SK-N-SH (cell line): ENCODE measurements around the gene NTM. TPM values are rescaled to one million over a fixed set of nuclear protein-coding genes. Genes with fewer than 3 reads are reported as not detected.
A peak's percentile ranks its signal among the peaks of the same experiment; 100 is the strongest.

Experiments
- CTCF ChIA-PET: fragments of 300-600, 350-600 bp; formaldehyde crosslinking; extraction: SDS; loops from one replicate; lab custom pipeline; 2021; lab: Yijun Ruan, JAX
- POLR2A ChIA-PET: fragments of 350-600 bp; sonication (Branson Sonifier 250); formaldehyde crosslinking; extraction: SDS; loops from one replicate; lab custom pipeline; 2020; ENCODE audit warnings: antibody characterized with exemption, inconsistent platforms; lab: Yijun Ruan, JAX
- DNase-seq: peaks from one replicate; pipeline ENCODE4 v3.0.0; 2012
- H2AFZ ChIP-seq: fragments of 200-600 bp; sonication (generic); 2 replicates; pipeline ENCODE4 v1.8.1; 2016; ENCODE audit warnings: antibody characterized with exemption, mild to moderate bottlenecking, low read depth
- H3F3A ChIP-seq: fragments of 200-600 bp; sonication (generic); replicated peaks from 2 replicates; pipeline ENCODE3; 2016; ENCODE audit warnings: antibody characterized with exemption, mild to moderate bottlenecking; ENCODE audit not compliant: insufficient read depth
- H3K27ac ChIP-seq, 2 experiments: fragments of 200-500 bp in 1 of 2; fragments of 200-600 bp in 1 of 2; sonication (Bioruptor generic) in 1 of 2; sonication (generic), shearing (Covaris generic) in 1 of 2; 2 replicates each; pipeline versions ENCODE4 v1.5.1 to v1.6.1; 2014 to 2016; ENCODE audit warnings: low read depth in 2 of 2, inconsistent platforms in 1 of 2, low read length in 1 of 2, mild to moderate bottlenecking in 1 of 2, mixed read lengths in 1 of 2
- H3K27me3 ChIP-seq: fragments of 200-600 bp; sonication (generic), shearing (Covaris generic); 2 replicates; pipeline ENCODE4 v1.6.1; 2016; ENCODE audit warnings: mixed run types; ENCODE audit not compliant: insufficient read depth
- H3K36me3 ChIP-seq, 2 experiments: fragments of 200-500 bp in 1 of 2; fragments of 200-600 bp in 1 of 2; sonication (Bioruptor generic) in 1 of 2; sonication (generic) in 1 of 2; replicated peaks in 1 of 2; 2 replicates each; pipeline versions ENCODE3 to v1.5.1; 2014 to 2016; ENCODE audit warnings: low read length in 1 of 2, mild to moderate bottlenecking in 1 of 2; ENCODE audit not compliant: insufficient read depth in 2 of 2, control insufficient read depth in 1 of 2
- H3K4me1 ChIP-seq, 2 experiments: fragments of 200-500 bp in 1 of 2; fragments of 200-600 bp in 1 of 2; sonication (Bioruptor generic) in 1 of 2; sonication (generic), shearing (Covaris generic) in 1 of 2; 2 replicates each; pipeline versions ENCODE4 v1.5.1 to v1.6.1; 2014 to 2016; ENCODE audit warnings: low read depth in 1 of 2, low read length in 1 of 2, mixed run types in 1 of 2; ENCODE audit not compliant: insufficient read depth in 2 of 2, control insufficient read depth in 1 of 2
- H3K4me2 ChIP-seq: fragments of 200-600 bp; sonication (generic), shearing (Covaris generic); 2 replicates; pipeline ENCODE4 v1.6.1; 2017; ENCODE audit warnings: mixed run types
- H3K4me3 ChIP-seq, 2 experiments: fragments of 200-500 bp in 1 of 2; fragments of 200-600 bp in 1 of 2; sonication (Bioruptor generic) in 1 of 2; sonication (generic), shearing (Covaris generic) in 1 of 2; 2 replicates each; pipeline versions ENCODE4 v1.5.1 to v1.8.1; 2014 to 2016; ENCODE audit warnings: low read depth in 2 of 2, inconsistent platforms in 1 of 2, low read length in 1 of 2, mild to moderate bottlenecking in 1 of 2, mixed read lengths in 1 of 2, moderate library complexity in 1 of 2
- H3K79me2 ChIP-seq: fragments of 200-600 bp; sonication (generic); 2 replicates; pipeline ENCODE4 v1.8.1; 2017; ENCODE audit warnings: mild to moderate bottlenecking; ENCODE audit not compliant: insufficient read depth
- H3K9ac ChIP-seq: fragments of 200-600 bp; sonication (generic); 2 replicates; pipeline ENCODE4 v1.6.1; 2017; ENCODE audit warnings: mixed run types
- H3K9me2 ChIP-seq: fragments of 200-600 bp; sonication (generic); 2 replicates; pipeline ENCODE4 v1.6.1; 2017; ENCODE audit warnings: mixed run types
- H3K9me3 ChIP-seq: fragments of 200-600 bp; sonication (generic); 2 replicates; pipeline ENCODE4 v1.6.1; 2017; ENCODE audit warnings: mixed run types, mild to moderate bottlenecking, moderate library complexity
- H4K20me1 ChIP-seq: fragments of 200-600 bp; sonication (generic); 2 replicates; pipeline ENCODE4 v1.6.1; 2017; ENCODE audit warnings: mild to moderate bottlenecking, mixed run types; ENCODE audit not compliant: insufficient read depth
- CHD2 ChIP-seq: fragments of 150-350 bp; IDR thresholded peaks from 2 replicates; pipeline ENCODE4 v1.6.1; 2018; ENCODE audit warnings: low read length; ENCODE audit not compliant: partially characterized antibody
- EP300 ChIP-seq, 2 experiments: IDR thresholded peaks; 2 replicates each; pipeline versions ENCODE4 v1.4.0 to v1.6.1; 2012; ENCODE audit warnings: borderline replicate concordance in 1 of 2, low read depth in 1 of 2, low read length in 1 of 2
- EZH2phosphoT487 ChIP-seq: fragments of 200-600 bp; sonication (generic); IDR thresholded peaks from 2 replicates; pipeline ENCODE4 v1.6.1; 2017; ENCODE audit warnings: low read depth, mixed run types, mild to moderate bottlenecking, antibody characterized with exemption, moderate library complexity, borderline replicate concordance
- GABPA ChIP-seq: IDR thresholded peaks from 2 replicates; pipeline ENCODE4 v1.4.0; 2012; ENCODE audit warnings: low read depth, mild to moderate bottlenecking
- GATA2 ChIP-seq: sonication (generic); formaldehyde crosslinking; IDR thresholded peaks from 2 replicates; pipeline ENCODE4 v1.5.0; 2020; ENCODE audit warnings: mild to moderate bottlenecking, missing genetic modification reagents
- JUND ChIP-seq: IDR thresholded peaks from 2 replicates; pipeline ENCODE4 v1.4.0; 2012
- MEF2A ChIP-seq: IDR thresholded peaks from 2 replicates; pipeline ENCODE4 v1.4.0; 2012; ENCODE audit warnings: low read depth, borderline replicate concordance
- MXI1 ChIP-seq: IDR thresholded peaks from 2 replicates; pipeline ENCODE4 v1.6.1; 2012; ENCODE audit warnings: mild to moderate bottlenecking, low read depth, low read length, improper control_type of control experiment
- NFIC ChIP-seq: IDR thresholded peaks from 2 replicates; pipeline ENCODE4 v1.4.0; 2012; ENCODE audit warnings: borderline replicate concordance
- RAD21 ChIP-seq: IDR thresholded peaks from 2 replicates; pipeline ENCODE4 v1.6.1; 2012; ENCODE audit warnings: mild to moderate bottlenecking, low read length
- RCOR1 ChIP-seq: fragments of 150-350 bp; IDR thresholded peaks from 2 replicates; pipeline ENCODE4 v1.6.1; 2017; ENCODE audit warnings: antibody characterized with exemption, low read length
- RFX5 ChIP-seq: IDR thresholded peaks from 2 replicates; pipeline ENCODE4 v1.6.1; 2012; ENCODE audit warnings: mild to moderate bottlenecking, improper control_type of control experiment, low read length
- RXRA ChIP-seq: IDR thresholded peaks from 2 replicates; pipeline ENCODE4 v1.4.0; 2012; ENCODE audit warnings: low read depth, mild to moderate bottlenecking, borderline replicate concordance
- SIN3A ChIP-seq: IDR thresholded peaks from 2 replicates; pipeline ENCODE4 v1.6.1; 2012; ENCODE audit warnings: low read depth, mild to moderate bottlenecking, low read length, moderate library complexity, borderline replicate concordance
- SMC3 ChIP-seq: IDR thresholded peaks from 2 replicates; pipeline ENCODE4 v1.6.1; 2012; ENCODE audit warnings: low read depth, low read length, improper control_type of control experiment
- TAF1 ChIP-seq: IDR thresholded peaks from 2 replicates; pipeline ENCODE4 v1.6.1; 2012; ENCODE audit warnings: low read depth, mild to moderate bottlenecking, low read length, moderate library complexity, borderline replicate concordance
- TCF12 ChIP-seq: IDR thresholded peaks from 2 replicates; pipeline ENCODE4 v1.4.0; 2012
- YY1 ChIP-seq: IDR thresholded peaks from 2 replicates; pipeline ENCODE4 v1.4.0; 2012; ENCODE audit warnings: low read depth, mild to moderate bottlenecking
- WGBS: methylation state at CpG from one replicate; pipeline ENCODE4 v1.1.6; 2017; ENCODE audit warnings: low lambda C conversion rate; 5-methylcytosine and 5-hydroxymethylcytosine counted together
- polyA plus RNA-seq, 3 experiments: library from polyadenylated mRNA; depleted of rRNA; stranded (reverse); fragments of >200 nt; gene quantifications; 2 replicates each; pipeline ENCODE4 v1.2.3, GENCODE V29; 2012
- TF ChIP-seq, protein P1 (sequence below): IDR thresholded peaks from 2 replicates; pipeline ENCODE4 v1.6.1; 2012; ENCODE audit warnings: mild to moderate bottlenecking, low read depth, low read length, moderate library complexity
- TF ChIP-seq, protein P2 (sequence below): fragments of 150-350 bp; IDR thresholded peaks from 2 replicates; pipeline ENCODE4 v1.6.1; 2016; ENCODE audit warnings: mild to moderate bottlenecking, low read depth, low read length
- TF ChIP-seq, protein P3 (sequence below): fragments of 150-350 bp; IDR thresholded peaks from 2 replicates; pipeline ENCODE4 v1.6.1; 2017; ENCODE audit warnings: antibody characterized with exemption, low read length, low read depth, borderline replicate concordance
- TF ChIP-seq, protein P4 (sequence below): fragments of 200-600 bp; sonication (generic); IDR thresholded peaks from 2 replicates; pipeline ENCODE4 v1.6.1; 2017; ENCODE audit warnings: antibody characterized with exemption, mild to moderate bottlenecking, moderate library complexity

The NTM gene
- polyA plus RNA-seq, 1 of the 3 experiments (the other 2 are of a cell fraction): 20.0 TPM

DNA sequence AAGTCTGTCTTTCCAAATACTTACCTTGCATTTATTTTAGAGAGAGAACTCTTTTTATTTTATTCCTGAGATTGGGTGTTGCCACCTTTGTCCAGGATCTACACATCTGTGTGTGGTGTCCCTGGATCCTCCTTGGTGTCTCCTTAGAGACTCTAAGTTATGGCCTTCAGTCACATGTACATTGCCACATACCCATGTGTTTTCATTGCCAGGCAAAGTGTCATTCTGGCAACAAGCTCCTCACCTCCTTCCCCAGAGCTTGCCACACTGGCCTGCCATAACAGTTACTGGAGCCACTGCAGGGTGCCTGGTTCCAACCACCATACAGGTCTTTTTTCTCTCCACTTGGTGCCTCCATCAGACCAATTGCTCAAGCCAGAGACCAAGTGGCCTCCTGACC lies 379.7 kb downstream of the NTM start:
- no peaks in the 10 kb centered on the region for H4K20me1 ChIP-seq
- POLR2A ChIA-PET: no interaction called here
- no peaks in the 10 kb centered on the region for H3K9me2 ChIP-seq
- H3K27ac ChIP-seq: peak overlapping the region in 1 of 2 experiments; percentile 96; a peak in 2 of 4 replicates
- H3K4me3 ChIP-seq: no peak overlapping the region
- peaks cover 19% of the 10 kb centered on the region for H3F3A ChIP-seq
- CTCF ChIA-PET: interaction anchor here (1.1 to 3.1 kb wide), 3 partner anchors 118 to 1191 kb away, joined by 4 to 24 read pairs (median 21); no protein-coding TSS in a partner anchor
- H3K79me2 ChIP-seq: no peaks in the 10 kb centered on the region
- TF ChIP-seq CHD2: no peak
- no peak for TF ChIP-seq RCOR1
- no peak for TF ChIP-seq MXI1
- TF ChIP-seq MEF2A: no peak
- TF ChIP-seq RAD21: no peak
- TF ChIP-seq, protein P1, sequence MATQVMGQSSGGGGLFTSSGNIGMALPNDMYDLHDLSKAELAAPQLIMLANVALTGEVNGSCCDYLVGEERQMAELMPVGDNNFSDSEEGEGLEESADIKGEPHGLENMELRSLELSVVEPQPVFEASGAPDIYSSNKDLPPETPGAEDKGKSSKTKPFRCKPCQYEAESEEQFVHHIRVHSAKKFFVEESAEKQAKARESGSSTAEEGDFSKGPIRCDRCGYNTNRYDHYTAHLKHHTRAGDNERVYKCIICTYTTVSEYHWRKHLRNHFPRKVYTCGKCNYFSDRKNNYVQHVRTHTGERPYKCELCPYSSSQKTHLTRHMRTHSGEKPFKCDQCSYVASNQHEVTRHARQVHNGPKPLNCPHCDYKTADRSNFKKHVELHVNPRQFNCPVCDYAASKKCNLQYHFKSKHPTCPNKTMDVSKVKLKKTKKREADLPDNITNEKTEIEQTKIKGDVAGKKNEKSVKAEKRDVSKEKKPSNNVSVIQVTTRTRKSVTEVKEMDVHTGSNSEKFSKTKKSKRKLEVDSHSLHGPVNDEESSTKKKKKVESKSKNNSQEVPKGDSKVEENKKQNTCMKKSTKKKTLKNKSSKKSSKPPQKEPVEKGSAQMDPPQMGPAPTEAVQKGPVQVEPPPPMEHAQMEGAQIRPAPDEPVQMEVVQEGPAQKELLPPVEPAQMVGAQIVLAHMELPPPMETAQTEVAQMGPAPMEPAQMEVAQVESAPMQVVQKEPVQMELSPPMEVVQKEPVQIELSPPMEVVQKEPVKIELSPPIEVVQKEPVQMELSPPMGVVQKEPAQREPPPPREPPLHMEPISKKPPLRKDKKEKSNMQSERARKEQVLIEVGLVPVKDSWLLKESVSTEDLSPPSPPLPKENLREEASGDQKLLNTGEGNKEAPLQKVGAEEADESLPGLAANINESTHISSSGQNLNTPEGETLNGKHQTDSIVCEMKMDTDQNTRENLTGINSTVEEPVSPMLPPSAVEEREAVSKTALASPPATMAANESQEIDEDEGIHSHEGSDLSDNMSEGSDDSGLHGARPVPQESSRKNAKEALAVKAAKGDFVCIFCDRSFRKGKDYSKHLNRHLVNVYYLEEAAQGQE: no peak
- TF ChIP-seq EZH2phosphoT487: no peak
- no peak for TF ChIP-seq YY1
- TF ChIP-seq SIN3A: no peak
- H3K9me3 ChIP-seq: no peaks in the 10 kb centered on the region
- no peaks in the 10 kb centered on the region for H3K36me3 ChIP-seq
- peak overlapping the region; percentile 53 for H3K9ac ChIP-seq
- no peak overlapping the region for H2AFZ ChIP-seq
- no peak for DNase-seq
- H3K4me1 ChIP-seq: peaks cover 0 to 40% of the 10 kb centered on the region in 2 experiments; a peak in 3 of 4 replicates
- peak overlapping the region; percentile 58; the same call in 1 of the 2 replicates for H3K4me2 ChIP-seq
- no peaks in the 10 kb centered on the region for H3K27me3 ChIP-seq

DNA sequence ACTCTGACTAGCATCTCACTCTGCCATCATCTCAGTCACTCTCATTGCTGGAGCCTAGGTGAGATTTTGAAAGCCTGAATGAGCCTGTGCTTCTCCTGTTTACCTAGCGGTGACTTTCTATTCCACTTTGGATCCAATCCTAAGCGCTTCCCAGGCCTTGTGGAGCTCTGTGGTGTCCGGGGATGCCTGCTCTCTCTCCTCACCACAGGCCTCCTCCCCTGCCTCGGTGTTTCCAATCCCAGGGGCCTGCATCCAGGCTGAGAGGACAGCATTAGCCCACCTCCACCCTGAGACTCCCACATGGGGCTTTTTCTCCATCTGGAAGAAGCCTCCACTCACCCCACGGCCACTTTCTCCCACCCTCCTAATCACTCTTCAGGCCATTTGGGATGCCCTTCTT lies 380.3 kb downstream of the NTM start:
- Histone ChIP-seq H3K27ac (peak overlapping the region in 1 of 2 experiments; percentile 96; a peak in 2 of 4 replicates), H4K20me1 (no peaks in the 10 kb centered on the region), H3K36me3 (no peaks in the 10 kb centered on the region), H2AFZ (no peak overlapping the region), H3F3A (peaks cover 19% of the 10 kb centered on the region), H3K9me2 (no peaks in the 10 kb centered on the region), H3K4me3 (no peak overlapping the region), H3K27me3 (no peaks in the 10 kb centered on the region), H3K4me2 (no peak overlapping the region), H3K9me3 (no peaks in the 10 kb centered on the region), H3K9ac (no peak overlapping the region), H3K4me1 (peaks cover 0 to 39% of the 10 kb centered on the region in 2 experiments; a peak in 3 of 4 replicates), H3K79me2 (no peaks in the 10 kb centered on the region)
- WGBS: 85% methylated on average over 5 of the region's 5 CpGs
- ChIA-PET POLR2A (no interaction called here), CTCF (no interaction called here)
- no peak for DNase-seq
- TF ChIP-seq TCF12: no peak
- TF ChIP-seq GABPA: no peak
- TF ChIP-seq RCOR1: no peak
- TF ChIP-seq GATA2 (CRISPR knock-in tag): no peak
- TF ChIP-seq, protein P2, sequence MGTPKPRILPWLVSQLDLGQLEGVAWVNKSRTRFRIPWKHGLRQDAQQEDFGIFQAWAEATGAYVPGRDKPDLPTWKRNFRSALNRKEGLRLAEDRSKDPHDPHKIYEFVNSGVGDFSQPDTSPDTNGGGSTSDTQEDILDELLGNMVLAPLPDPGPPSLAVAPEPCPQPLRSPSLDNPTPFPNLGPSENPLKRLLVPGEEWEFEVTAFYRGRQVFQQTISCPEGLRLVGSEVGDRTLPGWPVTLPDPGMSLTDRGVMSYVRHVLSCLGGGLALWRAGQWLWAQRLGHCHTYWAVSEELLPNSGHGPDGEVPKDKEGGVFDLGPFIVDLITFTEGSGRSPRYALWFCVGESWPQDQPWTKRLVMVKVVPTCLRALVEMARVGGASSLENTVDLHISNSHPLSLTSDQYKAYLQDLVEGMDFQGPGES: no peak
- TF ChIP-seq NFIC: no peak
- no peak for TF ChIP-seq EP300 (IDR thresholded peaks at IDR 0.05; ENCODE audit: borderline replicate concordance in 1 of 2, low read depth in 1 of 2, low read length in 1 of 2)
- TF ChIP-seq MXI1: no peak
- TF ChIP-seq SMC3: no peak
- TF ChIP-seq RXRA: no peak
- TF ChIP-seq, protein P3, sequence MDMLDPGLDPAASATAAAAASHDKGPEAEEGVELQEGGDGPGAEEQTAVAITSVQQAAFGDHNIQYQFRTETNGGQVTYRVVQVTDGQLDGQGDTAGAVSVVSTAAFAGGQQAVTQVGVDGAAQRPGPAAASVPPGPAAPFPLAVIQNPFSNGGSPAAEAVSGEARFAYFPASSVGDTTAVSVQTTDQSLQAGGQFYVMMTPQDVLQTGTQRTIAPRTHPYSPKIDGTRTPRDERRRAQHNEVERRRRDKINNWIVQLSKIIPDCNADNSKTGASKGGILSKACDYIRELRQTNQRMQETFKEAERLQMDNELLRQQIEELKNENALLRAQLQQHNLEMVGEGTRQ: no peak
- no peak for TF ChIP-seq EZH2phosphoT487
- TF ChIP-seq RAD21: no peak
- no peak for TF ChIP-seq RFX5
- TF ChIP-seq JUND: no peak
- TF ChIP-seq, protein P4, sequence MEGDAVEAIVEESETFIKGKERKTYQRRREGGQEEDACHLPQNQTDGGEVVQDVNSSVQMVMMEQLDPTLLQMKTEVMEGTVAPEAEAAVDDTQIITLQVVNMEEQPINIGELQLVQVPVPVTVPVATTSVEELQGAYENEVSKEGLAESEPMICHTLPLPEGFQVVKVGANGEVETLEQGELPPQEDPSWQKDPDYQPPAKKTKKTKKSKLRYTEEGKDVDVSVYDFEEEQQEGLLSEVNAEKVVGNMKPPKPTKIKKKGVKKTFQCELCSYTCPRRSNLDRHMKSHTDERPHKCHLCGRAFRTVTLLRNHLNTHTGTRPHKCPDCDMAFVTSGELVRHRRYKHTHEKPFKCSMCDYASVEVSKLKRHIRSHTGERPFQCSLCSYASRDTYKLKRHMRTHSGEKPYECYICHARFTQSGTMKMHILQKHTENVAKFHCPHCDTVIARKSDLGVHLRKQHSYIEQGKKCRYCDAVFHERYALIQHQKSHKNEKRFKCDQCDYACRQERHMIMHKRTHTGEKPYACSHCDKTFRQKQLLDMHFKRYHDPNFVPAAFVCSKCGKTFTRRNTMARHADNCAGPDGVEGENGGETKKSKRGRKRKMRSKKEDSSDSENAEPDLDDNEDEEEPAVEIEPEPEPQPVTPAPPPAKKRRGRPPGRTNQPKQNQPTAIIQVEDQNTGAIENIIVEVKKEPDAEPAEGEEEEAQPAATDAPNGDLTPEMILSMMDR: no peak
- TF ChIP-seq TAF1: no peak
